ENCODE data around the gene SPR. TPM values are rescaled to one million over a fixed set of nuclear protein-coding genes. Genes with fewer than 3 reads are reported as not detected.

SPR gene
- total and polyA plus RNA-seq, 2 of the 13 experiments (the other 11 are each of a cell fraction or from before 2014, with no cell fraction given), result 34.0 to 96.0 TPM

DNA sequence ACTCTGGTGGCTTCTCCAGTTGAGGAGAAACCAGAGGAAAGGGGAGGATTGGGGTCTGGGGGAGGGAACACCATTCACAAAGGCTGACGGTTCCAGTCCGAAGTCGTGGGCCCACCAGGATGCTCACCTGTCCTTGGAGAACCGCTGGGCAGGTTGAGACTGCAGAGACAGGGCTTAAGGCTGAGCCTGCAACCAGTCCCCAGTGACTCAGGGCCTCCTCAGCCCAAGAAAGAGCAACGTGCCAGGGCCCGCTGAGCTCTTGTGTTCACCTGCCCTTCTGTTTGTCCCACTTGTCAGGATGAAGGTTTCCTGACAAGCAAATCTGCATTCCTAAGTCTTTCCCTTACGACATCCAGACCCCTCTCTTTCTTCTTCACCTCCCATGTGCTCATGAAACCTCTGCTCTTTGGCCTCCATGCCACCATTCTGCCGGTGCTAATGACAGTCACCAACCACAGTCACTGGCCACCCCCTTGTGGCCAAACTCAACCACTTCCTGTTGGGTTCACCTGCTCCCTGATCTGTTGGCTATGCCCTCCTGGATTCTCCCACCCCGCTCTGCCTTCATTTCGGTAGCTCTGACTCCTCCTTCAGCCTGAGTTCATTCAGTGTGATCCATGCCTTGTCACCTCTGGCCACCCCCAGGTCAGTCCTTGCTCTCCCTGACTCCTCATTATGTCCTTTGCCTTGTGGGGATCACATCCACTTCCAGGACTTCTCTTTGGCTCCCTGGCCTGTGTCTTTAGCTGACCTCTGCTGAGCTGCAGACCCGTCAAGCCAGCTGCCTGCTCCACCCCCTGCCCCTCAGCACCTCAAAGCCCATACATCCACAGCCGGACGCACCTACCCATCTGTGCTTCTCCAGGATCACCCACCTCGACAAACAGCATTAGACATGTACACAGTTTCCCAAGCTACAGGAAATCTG is 47.7 kb downstream of the SPR start (continued):
- TF ChIP-seq, protein P1, sequence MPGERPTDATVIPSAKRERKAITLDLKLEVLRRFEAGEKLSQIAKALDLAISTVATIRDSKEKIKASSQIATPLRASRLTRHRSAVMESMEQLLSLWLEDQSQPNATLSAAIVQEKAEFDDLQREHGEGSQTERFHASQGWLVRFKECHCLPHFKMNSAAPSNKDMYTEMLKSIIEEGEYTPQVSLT (CRISPR knock-in tag; IDR thresholded peaks at IDR 0.05; ENCODE audit: borderline replicate concordance, low read depth), result no peak
- TF ChIP-seq CREB1 (IDR thresholded peaks at IDR 0.05), result no peak
- no peak for TF ChIP-seq CREB1 (CRISPR knock-in tag; IDR thresholded peaks at IDR 0.05)
- TF ChIP-seq TBP (CRISPR knock-in tag; IDR thresholded peaks at IDR 0.05), result no peak
- 0 out of 2 replicates have a peak, but pooled peaks have one; percentile 54 for TF ChIP-seq NFIB (CRISPR knock-in tag; IDR thresholded peaks at IDR 0.05; ENCODE audit: borderline replicate concordance)
- 0 out of 2 replicates have a peak, but pooled peaks have one; percentile 39 for TF ChIP-seq ZNF891 (CRISPR knock-in tag; IDR thresholded peaks at IDR 0.05)
- no peak for TF ChIP-seq ZNF557 (CRISPR knock-in tag; IDR thresholded peaks at IDR 0.05)
- peak; percentile 41 for TF ChIP-seq YY1 (IDR thresholded peaks at IDR 0.05; ENCODE audit: insufficient read depth, insufficient replicate concordance, low read depth, low read length)
- no peak for TF ChIP-seq ZNF724P (CRISPR knock-in tag; IDR thresholded peaks at IDR 0.05; ENCODE audit: borderline replicate concordance)
- TF ChIP-seq KDM2A (CRISPR knock-in tag; IDR thresholded peaks at IDR 0.05; ENCODE audit: borderline replicate concordance, low read depth), result peak; percentile 70
- TF ChIP-seq, protein P2, sequence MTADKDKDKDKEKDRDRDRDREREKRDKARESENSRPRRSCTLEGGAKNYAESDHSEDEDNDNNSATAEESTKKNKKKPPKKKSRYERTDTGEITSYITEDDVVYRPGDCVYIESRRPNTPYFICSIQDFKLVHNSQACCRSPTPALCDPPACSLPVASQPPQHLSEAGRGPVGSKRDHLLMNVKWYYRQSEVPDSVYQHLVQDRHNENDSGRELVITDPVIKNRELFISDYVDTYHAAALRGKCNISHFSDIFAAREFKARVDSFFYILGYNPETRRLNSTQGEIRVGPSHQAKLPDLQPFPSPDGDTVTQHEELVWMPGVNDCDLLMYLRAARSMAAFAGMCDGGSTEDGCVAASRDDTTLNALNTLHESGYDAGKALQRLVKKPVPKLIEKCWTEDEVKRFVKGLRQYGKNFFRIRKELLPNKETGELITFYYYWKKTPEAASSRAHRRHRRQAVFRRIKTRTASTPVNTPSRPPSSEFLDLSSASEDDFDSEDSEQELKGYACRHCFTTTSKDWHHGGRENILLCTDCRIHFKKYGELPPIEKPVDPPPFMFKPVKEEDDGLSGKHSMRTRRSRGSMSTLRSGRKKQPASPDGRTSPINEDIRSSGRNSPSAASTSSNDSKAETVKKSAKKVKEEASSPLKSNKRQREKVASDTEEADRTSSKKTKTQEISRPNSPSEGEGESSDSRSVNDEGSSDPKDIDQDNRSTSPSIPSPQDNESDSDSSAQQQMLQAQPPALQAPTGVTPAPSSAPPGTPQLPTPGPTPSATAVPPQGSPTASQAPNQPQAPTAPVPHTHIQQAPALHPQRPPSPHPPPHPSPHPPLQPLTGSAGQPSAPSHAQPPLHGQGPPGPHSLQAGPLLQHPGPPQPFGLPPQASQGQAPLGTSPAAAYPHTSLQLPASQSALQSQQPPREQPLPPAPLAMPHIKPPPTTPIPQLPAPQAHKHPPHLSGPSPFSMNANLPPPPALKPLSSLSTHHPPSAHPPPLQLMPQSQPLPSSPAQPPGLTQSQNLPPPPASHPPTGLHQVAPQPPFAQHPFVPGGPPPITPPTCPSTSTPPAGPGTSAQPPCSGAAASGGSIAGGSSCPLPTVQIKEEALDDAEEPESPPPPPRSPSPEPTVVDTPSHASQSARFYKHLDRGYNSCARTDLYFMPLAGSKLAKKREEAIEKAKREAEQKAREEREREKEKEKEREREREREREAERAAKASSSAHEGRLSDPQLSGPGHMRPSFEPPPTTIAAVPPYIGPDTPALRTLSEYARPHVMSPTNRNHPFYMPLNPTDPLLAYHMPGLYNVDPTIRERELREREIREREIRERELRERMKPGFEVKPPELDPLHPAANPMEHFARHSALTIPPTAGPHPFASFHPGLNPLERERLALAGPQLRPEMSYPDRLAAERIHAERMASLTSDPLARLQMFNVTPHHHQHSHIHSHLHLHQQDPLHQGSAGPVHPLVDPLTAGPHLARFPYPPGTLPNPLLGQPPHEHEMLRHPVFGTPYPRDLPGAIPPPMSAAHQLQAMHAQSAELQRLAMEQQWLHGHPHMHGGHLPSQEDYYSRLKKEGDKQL (CRISPR knock-in tag; IDR thresholded peaks at IDR 0.05; ENCODE audit: low read depth), result no peak
- TF ChIP-seq TAF15 (IDR thresholded peaks at IDR 0.05; ENCODE audit: low read depth, low read length, poor library complexity, severe bottlenecking), result no peak
- TF ChIP-seq SOX5 (CRISPR knock-in tag; IDR thresholded peaks at IDR 0.05; ENCODE audit: borderline replicate concordance), result no peak
- no peak for TF ChIP-seq SP140L (CRISPR knock-in tag; IDR thresholded peaks at IDR 0.05; ENCODE audit: borderline replicate concordance)
- peak; percentile 38 for TF ChIP-seq CBX1 (IDR thresholded peaks at IDR 0.05; ENCODE audit: low read depth)
- TF ChIP-seq FOXJ3 (CRISPR knock-in tag; IDR thresholded peaks at IDR 0.05; ENCODE audit: borderline replicate concordance), result no peak
- TF ChIP-seq, protein P3, sequence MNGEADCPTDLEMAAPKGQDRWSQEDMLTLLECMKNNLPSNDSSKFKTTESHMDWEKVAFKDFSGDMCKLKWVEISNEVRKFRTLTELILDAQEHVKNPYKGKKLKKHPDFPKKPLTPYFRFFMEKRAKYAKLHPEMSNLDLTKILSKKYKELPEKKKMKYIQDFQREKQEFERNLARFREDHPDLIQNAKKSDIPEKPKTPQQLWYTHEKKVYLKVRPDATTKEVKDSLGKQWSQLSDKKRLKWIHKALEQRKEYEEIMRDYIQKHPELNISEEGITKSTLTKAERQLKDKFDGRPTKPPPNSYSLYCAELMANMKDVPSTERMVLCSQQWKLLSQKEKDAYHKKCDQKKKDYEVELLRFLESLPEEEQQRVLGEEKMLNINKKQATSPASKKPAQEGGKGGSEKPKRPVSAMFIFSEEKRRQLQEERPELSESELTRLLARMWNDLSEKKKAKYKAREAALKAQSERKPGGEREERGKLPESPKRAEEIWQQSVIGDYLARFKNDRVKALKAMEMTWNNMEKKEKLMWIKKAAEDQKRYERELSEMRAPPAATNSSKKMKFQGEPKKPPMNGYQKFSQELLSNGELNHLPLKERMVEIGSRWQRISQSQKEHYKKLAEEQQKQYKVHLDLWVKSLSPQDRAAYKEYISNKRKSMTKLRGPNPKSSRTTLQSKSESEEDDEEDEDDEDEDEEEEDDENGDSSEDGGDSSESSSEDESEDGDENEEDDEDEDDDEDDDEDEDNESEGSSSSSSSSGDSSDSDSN (CRISPR knock-in tag; IDR thresholded peaks at IDR 0.05), result peak; percentile 33; the same call in 1 of the 2 replicates
- TF ChIP-seq CC2D1A (CRISPR knock-in tag; IDR thresholded peaks at IDR 0.05), result no peak
- peak; percentile 32; the same call in 1 of the 2 replicates for TF ChIP-seq HNF4A (CRISPR knock-in tag; IDR thresholded peaks at IDR 0.05)
- peak; percentile 50; the same call in 1 of the 2 replicates for TF ChIP-seq SPEN (CRISPR knock-in tag; IDR thresholded peaks at IDR 0.05; ENCODE audit: low read depth)
- no peak for TF ChIP-seq RFXANK (CRISPR knock-in tag; IDR thresholded peaks at IDR 0.05)
